Coronary artery (tissue), 2 donors: Measurements from ENCODE around the gene RETREG1.

ENCODE experiments used
- DNase-seq: peaks from one replicate; pipeline ENCODE4 v3.0.0-alpha.2; 2017; ENCODE audit warnings: low spot score
- H3K27ac ChIP-seq, 2 donors: fragments of 200-600 bp; sonication (generic); one replicate each; pipeline ENCODE4 v1.5.1; 2016 to 2019
- H3K4me3 ChIP-seq: fragments of 200-600 bp; sonication (generic); 2 replicates; pipeline ENCODE4 v1.5.1; 2016; ENCODE audit warnings: mild to moderate bottlenecking, moderate library complexity
- CTCF ChIP-seq: fragments of 200-600 bp; sonication (generic); IDR thresholded peaks from one replicate; pipeline ENCODE4 v1.5.1; 2019; ENCODE audit warnings: antibody characterized with exemption

The RETREG1 gene

GRCh38 chr5:16628376-16628775 lies 11.6 kb upstream of the RETREG1 start:
- no peak overlapping the region for H3K4me3 ChIP-seq
- no peak for DNase-seq
- no peak overlapping the region for H3K27ac ChIP-seq
- no peak for TF ChIP-seq CTCF

- TF ChIP-seq CTCF: no peak
- DNase-seq: no peak
- Histone ChIP-seq H3K27ac (no peak overlapping the region), H3K4me3 (no peak overlapping the region)
Observed at GRCh38 chr5:16626696-16627264, 10.0 kb upstream of the RETREG1 start.

GRCh38 chr5:16625096-16625495 lies 8.3 kb upstream of the RETREG1 start:
- no peak for TF ChIP-seq CTCF
- no peak for DNase-seq
- Histone ChIP-seq H3K27ac (no peak overlapping the region), H3K4me3 (no peak overlapping the region)

- no peak overlapping the region for H3K4me3 ChIP-seq
- no peak for DNase-seq
- TF ChIP-seq CTCF: no peak
Observed at GRCh38 chr5:16619136-16619535, 2.3 kb upstream of the RETREG1 start.

GRCh38 chr5:16618138-16618897 lies 1.5 kb upstream of the RETREG1 start:
- Histone ChIP-seq H3K4me3 (no peak overlapping the region), H3K27ac (no peak overlapping the region)
- no peak for TF ChIP-seq CTCF
- no peak for DNase-seq

More at GRCh38 chr5:16619136-16619535, 2.3 kb upstream of the RETREG1 start:
- no peak overlapping the region for H3K27ac ChIP-seq

GRCh38 chr5:16617274-16617968 lies 624 bp upstream of the RETREG1 start:
- no peak for DNase-seq
- no peak for TF ChIP-seq CTCF
- Histone ChIP-seq H3K27ac (peak overlapping the region; percentile 33 to 67), H3K4me3 (peak overlapping the region; percentile 87)
